ENCODE results near the gene FRMD1. TPM values are rescaled to one million over a fixed set of nuclear protein-coding genes. Genes with fewer than 3 reads are reported as not detected.

Gene FRMD1
- total RNA-seq, 2 experiments from 2014 or later, result not detected

DNA sequence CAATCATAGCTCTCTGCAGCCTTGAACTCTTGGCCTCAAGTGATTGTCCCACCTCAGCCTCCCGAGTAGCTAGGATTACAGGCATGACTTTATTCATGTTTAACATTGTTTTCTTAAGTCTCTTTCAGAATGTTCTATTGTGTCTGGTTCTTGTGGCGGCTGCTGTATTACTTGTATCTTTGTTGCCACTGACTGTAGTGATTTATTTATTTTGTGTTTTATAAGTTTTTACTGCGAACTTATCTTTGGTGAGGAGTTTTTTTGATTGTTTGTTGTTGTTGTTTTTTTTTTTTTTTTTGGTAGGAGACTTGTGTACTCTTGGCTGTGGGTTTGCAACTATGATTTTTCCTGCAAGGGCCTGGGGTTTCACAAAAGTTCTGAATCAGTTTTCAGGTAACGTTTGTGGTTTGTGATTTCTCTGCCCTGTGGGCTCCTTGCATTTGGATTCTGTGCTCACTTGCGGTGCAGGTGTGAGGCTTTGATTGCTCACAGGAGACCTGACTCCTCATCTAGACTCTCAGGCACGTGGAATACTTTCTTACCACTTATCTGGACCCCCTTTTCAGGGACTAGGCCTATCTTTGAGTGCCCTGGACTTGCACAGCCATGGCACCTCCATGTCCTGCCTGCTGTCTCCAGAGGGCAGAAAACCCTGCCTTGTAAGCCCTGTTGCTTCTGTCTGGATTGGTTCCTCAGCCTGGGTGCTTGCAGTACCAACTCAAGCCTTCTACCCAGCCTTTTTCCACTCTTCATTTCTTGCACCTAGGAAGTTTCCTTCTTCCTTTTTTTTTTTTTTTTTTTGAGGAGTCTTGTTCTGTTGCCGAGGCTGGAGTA is 56.3 kb downstream of the FRMD1 start:
- no peak overlapping the region for H3K27ac ChIP-seq (ENCODE audit: low read depth in 1 of 2, low read length in 2 of 2)
- H3K4me3 ChIP-seq (ENCODE audit: low read length), result no peak overlapping the region
- ChIA-PET POLR2A (no interaction called here), CTCF (no interaction called here)
- Mint-ChIP-seq H3K4me1 (ENCODE audit: low read depth) (no peaks in the 10 kb centered on the region), H3K27me3 (peaks cover 4% of the 10 kb centered on the region), H3K27ac (no peak overlapping the region), H3K4me3 (no peak overlapping the region), H3K9me3 (no peaks in the 10 kb centered on the region), H3K36me3 (ENCODE audit: low read depth) (no peaks in the 10 kb centered on the region)
- no peaks in the 10 kb centered on the region for H3K36me3 ChIP-seq (ENCODE audit: insufficient read depth, low read length)
- H3K9me3 ChIP-seq (ENCODE audit: control insufficient read depth in 1 of 2, insufficient read depth in 1 of 2, low read length in 2 of 2), result peaks cover 0 to 13% of the 10 kb centered on the region in 2 experiments
- TF ChIP-seq, protein P1, sequence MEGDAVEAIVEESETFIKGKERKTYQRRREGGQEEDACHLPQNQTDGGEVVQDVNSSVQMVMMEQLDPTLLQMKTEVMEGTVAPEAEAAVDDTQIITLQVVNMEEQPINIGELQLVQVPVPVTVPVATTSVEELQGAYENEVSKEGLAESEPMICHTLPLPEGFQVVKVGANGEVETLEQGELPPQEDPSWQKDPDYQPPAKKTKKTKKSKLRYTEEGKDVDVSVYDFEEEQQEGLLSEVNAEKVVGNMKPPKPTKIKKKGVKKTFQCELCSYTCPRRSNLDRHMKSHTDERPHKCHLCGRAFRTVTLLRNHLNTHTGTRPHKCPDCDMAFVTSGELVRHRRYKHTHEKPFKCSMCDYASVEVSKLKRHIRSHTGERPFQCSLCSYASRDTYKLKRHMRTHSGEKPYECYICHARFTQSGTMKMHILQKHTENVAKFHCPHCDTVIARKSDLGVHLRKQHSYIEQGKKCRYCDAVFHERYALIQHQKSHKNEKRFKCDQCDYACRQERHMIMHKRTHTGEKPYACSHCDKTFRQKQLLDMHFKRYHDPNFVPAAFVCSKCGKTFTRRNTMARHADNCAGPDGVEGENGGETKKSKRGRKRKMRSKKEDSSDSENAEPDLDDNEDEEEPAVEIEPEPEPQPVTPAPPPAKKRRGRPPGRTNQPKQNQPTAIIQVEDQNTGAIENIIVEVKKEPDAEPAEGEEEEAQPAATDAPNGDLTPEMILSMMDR (IDR thresholded peaks at IDR 0.05), result no peak
- ATAC-seq (ENCODE audit: poor library complexity) (no peak), DNase-seq (no peak)
- H3K27me3 ChIP-seq (ENCODE audit: control insufficient read depth in 1 of 2, insufficient read depth in 2 of 2, low read length in 2 of 2), result no peaks in the 10 kb centered on the region
- no peaks in the 10 kb centered on the region for H3K4me1 ChIP-seq (ENCODE audit: insufficient read depth, low read length)
- intact Hi-C loops (cut with DNase I, micrococcal nuclease), result no loop called here

GRCh38 chr6:168021581-168021980 is 57.4 kb downstream of the FRMD1 start:
- POLR2A ChIA-PET, result no interaction called here
- no peak overlapping the region for H3K4me3 ChIP-seq (ENCODE audit: low read length)
- no peak overlapping the region for H3K27ac ChIP-seq (ENCODE audit: low read depth in 1 of 2, low read length in 2 of 2)
- H3K4me3 Mint-ChIP-seq, result no peak overlapping the region
- no peaks in the 10 kb centered on the region for H3K4me1 Mint-ChIP-seq (ENCODE audit: low read depth)
- CTCF ChIA-PET, result no interaction called here
- ATAC-seq (ENCODE audit: poor library complexity) (no peak), DNase-seq (no peak)
- peaks cover 8% of the 10 kb centered on the region for H3K27me3 Mint-ChIP-seq
- H3K27me3 ChIP-seq (ENCODE audit: control insufficient read depth in 1 of 2, insufficient read depth in 2 of 2, low read length in 2 of 2), result no peaks in the 10 kb centered on the region
- H3K9me3 Mint-ChIP-seq, result no peaks in the 10 kb centered on the region
- no peaks in the 10 kb centered on the region for H3K4me1 ChIP-seq (ENCODE audit: insufficient read depth, low read length)
- H3K9me3 ChIP-seq (ENCODE audit: control insufficient read depth in 1 of 2, insufficient read depth in 1 of 2, low read length in 2 of 2), result peaks cover 0 to 13% of the 10 kb centered on the region in 2 experiments
- no peak overlapping the region for H3K27ac Mint-ChIP-seq
- intact Hi-C loops (cut with DNase I, micrococcal nuclease), result no loop called here
- TF ChIP-seq, protein P1 (IDR thresholded peaks at IDR 0.05), result no peak
- no peaks in the 10 kb centered on the region for H3K36me3 Mint-ChIP-seq (ENCODE audit: low read depth)
- H3K36me3 ChIP-seq (ENCODE audit: insufficient read depth, low read length), result no peaks in the 10 kb centered on the region

- H3K27me3 ChIP-seq (ENCODE audit: control insufficient read depth in 1 of 2, insufficient read depth in 2 of 2, low read length in 2 of 2), result no peaks in the 10 kb centered on the region
- no peak overlapping the region for H3K27ac ChIP-seq (ENCODE audit: low read depth in 1 of 2, low read length in 2 of 2)
- DNase-seq (no peak), ATAC-seq (ENCODE audit: poor library complexity) (no peak)
- ChIA-PET CTCF (no interaction called here), POLR2A (no interaction called here)
- no peaks in the 10 kb centered on the region for H3K36me3 ChIP-seq (ENCODE audit: insufficient read depth, low read length)
- no peak overlapping the region for H3K4me3 Mint-ChIP-seq
- no peak overlapping the region for H3K27ac Mint-ChIP-seq
- intact Hi-C loops (cut with DNase I, micrococcal nuclease), result no loop called here
- TF ChIP-seq, protein P1 (IDR thresholded peaks at IDR 0.05), result no peak
- peaks cover 0 to 17% of the 10 kb centered on the region in 2 experiments for H3K9me3 ChIP-seq (ENCODE audit: control insufficient read depth in 1 of 2, insufficient read depth in 1 of 2, low read length in 2 of 2)
- H3K9me3 Mint-ChIP-seq, result peaks cover 5% of the 10 kb centered on the region
- peaks cover 14% of the 10 kb centered on the region for H3K27me3 Mint-ChIP-seq
- no peak overlapping the region for H3K4me3 ChIP-seq (ENCODE audit: low read length)
- H3K36me3 Mint-ChIP-seq (ENCODE audit: low read depth), result no peaks in the 10 kb centered on the region
- H3K4me1 ChIP-seq (ENCODE audit: insufficient read depth, low read length), result no peaks in the 10 kb centered on the region
- no peaks in the 10 kb centered on the region for H3K4me1 Mint-ChIP-seq (ENCODE audit: low read depth)
Observed at GRCh38 chr6:168020242-168020641, 58.8 kb downstream of the FRMD1 start.

Data from CD4-positive, alpha-beta T cell (primary cell).